COLO668 (cell line): ENCODE results near the gene HLA-DOB.

Experiments
- DNase-seq: peaks from one replicate; lab custom pipeline; 2025; ENCODE audit not compliant: unreplicated experiment; lab: John Stamatoyannopoulos, UW

The HLA-DOB gene

GRCh38 chr6:32843979-32844838, 27.4 kb upstream of the HLA-DOB start, which contains the start of gene PSMB8:
PSMB8 (minus strand) TSS chr6:32844047; CDS start chr6:32843996, 51 bp downstream.
- peak; percentile 93 for DNase-seq

- peak; percentile 27 for DNase-seq
Measured at GRCh38 chr6:32843331-32843978, 26.7 kb upstream of the HLA-DOB start.

- DNase-seq = no peak
Measured at GRCh38 chr6:32842690-32843089, 25.9 kb upstream of the HLA-DOB start.

GRCh38 chr6:32842021-32842650, 25.3 kb upstream of the HLA-DOB start:
- no peak for DNase-seq

- DNase-seq = no peak
Measured at GRCh38 chr6:32840604-32841246, 23.9 kb upstream of the HLA-DOB start.

- DNase-seq = no peak
Measured at GRCh38 chr6:32839356-32839755, 22.6 kb upstream of the HLA-DOB start.

GRCh38 chr6:32838114-32838958, 21.5 kb upstream of the HLA-DOB start, which contains the start of gene TAP2:
TAP2 (minus strand) TSS chr6:32838739; CDS start chr6:32838233, 506 bp downstream.
- peak; percentile 87 for DNase-seq

GRCh38 chr6:32837651-32838113, 20.9 kb upstream of the HLA-DOB start:
- no peak for DNase-seq

- no peak for DNase-seq
Measured at GRCh38 chr6:32836873-32837272, 20.1 kb upstream of the HLA-DOB start.

- no peak for DNase-seq
Measured at GRCh38 chr6:32835167-32835893, 18.5 kb upstream of the HLA-DOB start.

GRCh38 chr6:32833664-32834063, 16.9 kb upstream of the HLA-DOB start:
- DNase-seq = no peak

- no peak for DNase-seq
Measured at GRCh38 chr6:32832535-32832934, 15.7 kb upstream of the HLA-DOB start.

- no peak for DNase-seq
Measured at GRCh38 chr6:32830936-32831335, 14.1 kb upstream of the HLA-DOB start.

GRCh38 chr6:32830017-32830416, 13.2 kb upstream of the HLA-DOB start:
- DNase-seq = no peak

GRCh38 chr6:32829495-32829894, 12.7 kb upstream of the HLA-DOB start:
- DNase-seq = no peak

GRCh38 chr6:32827025-32827424, 10.2 kb upstream of the HLA-DOB start:
- DNase-seq = no peak

- DNase-seq = no peak
Measured at GRCh38 chr6:32825966-32826365, 9.2 kb upstream of the HLA-DOB start.

GRCh38 chr6:32819729-32820128, 2.9 kb upstream of the HLA-DOB start:
- no peak for DNase-seq

- DNase-seq = no peak
Measured at GRCh38 chr6:32818867-32819266, 2.1 kb upstream of the HLA-DOB start.

GRCh38 chr6:32815996-32816395, 806 bp downstream of the HLA-DOB start:
- DNase-seq = no peak
